Bronchial epithelial cell (primary cell): ENCODE results near the gene ARHGAP42. TPM values are rescaled to one million over a fixed set of nuclear protein-coding genes. Genes with fewer than 3 reads are reported as not detected.
A peak's percentile ranks its signal among the peaks of the same experiment; 100 is the strongest.

Experiments used
- DNase-seq: peaks from one replicate; pipeline ENCODE4 v3.0.0-alpha.2; 2010; ENCODE audit warnings: low read depth
- FAIRE-seq: peaks from 2 replicates; lab custom pipeline; 2011; peaks lifted over from hg19 to GRCh38; lab: Jason Lieb, UNC
- H3K27me3 ChIP-seq: 2 replicates; pipeline ENCODE4 v1.5.1; 2011; ENCODE audit warnings: low read length; ENCODE audit not compliant: control insufficient read depth, insufficient read depth
- H3K36me3 ChIP-seq: 2 replicates; pipeline ENCODE4 v1.5.1; 2011; ENCODE audit warnings: low read length; ENCODE audit not compliant: control insufficient read depth, insufficient read depth
- H3K4me3 ChIP-seq: 2 replicates; pipeline ENCODE4 v1.5.1; 2011; ENCODE audit warnings: mild to moderate bottlenecking, low read depth, low read length, control low read depth
- CTCF ChIP-seq: IDR thresholded peaks from 2 replicates; pipeline ENCODE4 v1.5.1; 2011; ENCODE audit warnings: mild to moderate bottlenecking, moderate library complexity, low read length, control low read depth, inconsistent platforms; ENCODE audit not compliant: insufficient read depth, severe bottlenecking
- total RNA-seq: library from RNA; depleted of rRNA; stranded (reverse); fragments of >200 nt; gene quantifications from 2 replicates; pipeline ENCODE4 v1.2.1, GENCODE V29; 2014

Gene ARHGAP42
- total RNA-seq, 1 donor from 2014 or later, result 5.3 TPM

- no peak for TF ChIP-seq CTCF
Observed at GRCh38 chr11:100715165-100715761, 28.2 kb downstream of the ARHGAP42 start.

GRCh38 chr11:100716838-100717237, 29.8 kb downstream of the ARHGAP42 start:
- DNase-seq, result no peak
- TF ChIP-seq CTCF, result no peak
- Histone ChIP-seq H3K36me3 (no peaks in the 10 kb centered on the region), H3K27me3 (no peaks in the 10 kb centered on the region), H3K4me3 (no peak overlapping the region)
- no peak for FAIRE-seq

More at GRCh38 chr11:100715165-100715761, 28.2 kb downstream of the ARHGAP42 start:
- Histone ChIP-seq H3K4me3 (no peak overlapping the region), H3K36me3 (no peaks in the 10 kb centered on the region), H3K27me3 (no peaks in the 10 kb centered on the region)
- FAIRE-seq (no peak), DNase-seq (no peak)

GRCh38 chr11:100719362-100719761, 32.3 kb downstream of the ARHGAP42 start:
- no peak for TF ChIP-seq CTCF
- Histone ChIP-seq H3K36me3 (no peaks in the 10 kb centered on the region), H3K4me3 (no peak overlapping the region), H3K27me3 (no peaks in the 10 kb centered on the region)
- DNase-seq, result no peak
- FAIRE-seq, result no peak

GRCh38 chr11:100719809-100720221, 32.7 kb downstream of the ARHGAP42 start:
- no peak overlapping the region for H3K4me3 ChIP-seq

GRCh38 chr11:100726680-100727079, 39.6 kb downstream of the ARHGAP42 start:
- no peak for TF ChIP-seq CTCF
- no peak for FAIRE-seq
- H3K4me3 ChIP-seq, result no peak overlapping the region
- H3K36me3 ChIP-seq, result no peaks in the 10 kb centered on the region
- DNase-seq, result no peak
- H3K27me3 ChIP-seq, result no peaks in the 10 kb centered on the region

More at GRCh38 chr11:100719809-100720221, 32.7 kb downstream of the ARHGAP42 start:
- DNase-seq, result peak; percentile 70
- Histone ChIP-seq H3K27me3 (no peaks in the 10 kb centered on the region), H3K36me3 (no peaks in the 10 kb centered on the region)
- TF ChIP-seq CTCF, result no peak
- FAIRE-seq, result no peak

GRCh38 chr11:100727410-100727809, 40.3 kb downstream of the ARHGAP42 start:
- FAIRE-seq (no peak), DNase-seq (no peak)
- Histone ChIP-seq H3K36me3 (no peaks in the 10 kb centered on the region), H3K27me3 (no peaks in the 10 kb centered on the region), H3K4me3 (no peak overlapping the region)
- no peak for TF ChIP-seq CTCF
